ENCODE results near the gene DDC.

GRCh38 chr7:50421043-50421442 is 144.2 kb downstream of the DDC start:
- TF ChIP-seq FOXM1 (IDR thresholded peaks at IDR 0.05; ENCODE audit: borderline replicate concordance, low read depth): no peak
- no peak for TF ChIP-seq YY1 (IDR thresholded peaks at IDR 0.05; ENCODE audit: low read depth)
- no peak for TF ChIP-seq EP300 (IDR thresholded peaks at IDR 0.05; ENCODE audit: borderline replicate concordance)
- TF ChIP-seq, protein P1, sequence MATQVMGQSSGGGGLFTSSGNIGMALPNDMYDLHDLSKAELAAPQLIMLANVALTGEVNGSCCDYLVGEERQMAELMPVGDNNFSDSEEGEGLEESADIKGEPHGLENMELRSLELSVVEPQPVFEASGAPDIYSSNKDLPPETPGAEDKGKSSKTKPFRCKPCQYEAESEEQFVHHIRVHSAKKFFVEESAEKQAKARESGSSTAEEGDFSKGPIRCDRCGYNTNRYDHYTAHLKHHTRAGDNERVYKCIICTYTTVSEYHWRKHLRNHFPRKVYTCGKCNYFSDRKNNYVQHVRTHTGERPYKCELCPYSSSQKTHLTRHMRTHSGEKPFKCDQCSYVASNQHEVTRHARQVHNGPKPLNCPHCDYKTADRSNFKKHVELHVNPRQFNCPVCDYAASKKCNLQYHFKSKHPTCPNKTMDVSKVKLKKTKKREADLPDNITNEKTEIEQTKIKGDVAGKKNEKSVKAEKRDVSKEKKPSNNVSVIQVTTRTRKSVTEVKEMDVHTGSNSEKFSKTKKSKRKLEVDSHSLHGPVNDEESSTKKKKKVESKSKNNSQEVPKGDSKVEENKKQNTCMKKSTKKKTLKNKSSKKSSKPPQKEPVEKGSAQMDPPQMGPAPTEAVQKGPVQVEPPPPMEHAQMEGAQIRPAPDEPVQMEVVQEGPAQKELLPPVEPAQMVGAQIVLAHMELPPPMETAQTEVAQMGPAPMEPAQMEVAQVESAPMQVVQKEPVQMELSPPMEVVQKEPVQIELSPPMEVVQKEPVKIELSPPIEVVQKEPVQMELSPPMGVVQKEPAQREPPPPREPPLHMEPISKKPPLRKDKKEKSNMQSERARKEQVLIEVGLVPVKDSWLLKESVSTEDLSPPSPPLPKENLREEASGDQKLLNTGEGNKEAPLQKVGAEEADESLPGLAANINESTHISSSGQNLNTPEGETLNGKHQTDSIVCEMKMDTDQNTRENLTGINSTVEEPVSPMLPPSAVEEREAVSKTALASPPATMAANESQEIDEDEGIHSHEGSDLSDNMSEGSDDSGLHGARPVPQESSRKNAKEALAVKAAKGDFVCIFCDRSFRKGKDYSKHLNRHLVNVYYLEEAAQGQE (IDR thresholded peaks at IDR 0.05; ENCODE audit: low read depth): no peak
- TF ChIP-seq RAD21 (IDR thresholded peaks at IDR 0.05; ENCODE audit: low read depth): no peak
- TF ChIP-seq TAF1 (IDR thresholded peaks at IDR 0.05; ENCODE audit: low read depth): no peak
- no peak for TF ChIP-seq USF1 (IDR thresholded peaks at IDR 0.05)
- no peak for TF ChIP-seq CEBPB (IDR thresholded peaks at IDR 0.05)
- TF ChIP-seq CREB1 (IDR thresholded peaks at IDR 0.05; ENCODE audit: low read depth): no peak
